Tibial nerve (tissue), 3 donors: ENCODE data around the gene PAK1.

Experiments used
- POLR2A ChIP-seq, 2 donors: fragments of 450-650 bp; IDR thresholded peaks; one replicate each; pipeline ENCODE4 v1.6.1; 2017; ENCODE audit warnings: antibody characterized with exemption in 2 of 2, mild to moderate bottlenecking in 2 of 2, moderate library complexity in 2 of 2
- TF ChIP-seq, protein P1 (sequence below), 5 experiments: fragments of 200-600 bp in 3 of 5; fragments of 450-650 bp in 2 of 5; sonication (generic) in 3 of 5; IDR thresholded peaks; one replicate each; pipeline ENCODE4 v1.5.1; 2016 to 2019; ENCODE audit warnings: antibody characterized with exemption in 5 of 5, mild to moderate bottlenecking in 3 of 5, moderate library complexity in 2 of 5

DNA sequence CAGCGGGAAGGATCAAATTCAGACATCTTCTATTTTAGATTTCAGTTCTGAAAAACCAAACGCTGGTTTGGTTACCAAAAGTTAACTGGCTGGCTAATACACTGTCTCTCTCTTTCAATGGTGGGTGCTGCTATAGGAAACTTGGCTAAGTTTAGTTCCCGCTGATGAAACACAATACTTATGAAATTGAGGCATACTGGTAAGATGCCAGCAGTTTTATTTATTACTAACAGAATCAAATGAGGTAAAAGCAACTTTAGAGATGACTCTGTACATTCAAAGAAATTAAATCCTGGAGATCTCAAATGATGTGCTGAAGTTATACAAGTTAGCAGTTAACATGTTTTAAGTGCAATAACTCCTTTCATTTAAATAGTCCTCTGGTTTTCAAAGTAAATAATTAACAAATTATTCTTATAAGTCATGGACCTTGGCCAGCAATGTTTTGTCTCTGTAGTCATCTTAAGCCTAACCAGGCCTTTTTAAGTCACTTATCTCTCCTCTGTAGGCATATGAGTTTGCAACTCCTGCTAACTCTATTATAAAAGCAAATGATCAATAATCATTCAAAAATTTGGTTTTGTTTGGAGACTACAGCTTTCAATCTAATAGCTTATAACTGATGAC lies 54.8 kb downstream of the PAK1 start:
- TF ChIP-seq, protein P1, sequence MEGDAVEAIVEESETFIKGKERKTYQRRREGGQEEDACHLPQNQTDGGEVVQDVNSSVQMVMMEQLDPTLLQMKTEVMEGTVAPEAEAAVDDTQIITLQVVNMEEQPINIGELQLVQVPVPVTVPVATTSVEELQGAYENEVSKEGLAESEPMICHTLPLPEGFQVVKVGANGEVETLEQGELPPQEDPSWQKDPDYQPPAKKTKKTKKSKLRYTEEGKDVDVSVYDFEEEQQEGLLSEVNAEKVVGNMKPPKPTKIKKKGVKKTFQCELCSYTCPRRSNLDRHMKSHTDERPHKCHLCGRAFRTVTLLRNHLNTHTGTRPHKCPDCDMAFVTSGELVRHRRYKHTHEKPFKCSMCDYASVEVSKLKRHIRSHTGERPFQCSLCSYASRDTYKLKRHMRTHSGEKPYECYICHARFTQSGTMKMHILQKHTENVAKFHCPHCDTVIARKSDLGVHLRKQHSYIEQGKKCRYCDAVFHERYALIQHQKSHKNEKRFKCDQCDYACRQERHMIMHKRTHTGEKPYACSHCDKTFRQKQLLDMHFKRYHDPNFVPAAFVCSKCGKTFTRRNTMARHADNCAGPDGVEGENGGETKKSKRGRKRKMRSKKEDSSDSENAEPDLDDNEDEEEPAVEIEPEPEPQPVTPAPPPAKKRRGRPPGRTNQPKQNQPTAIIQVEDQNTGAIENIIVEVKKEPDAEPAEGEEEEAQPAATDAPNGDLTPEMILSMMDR (IDR thresholded peaks at IDR 0.05), result no peak
- no peak for TF ChIP-seq POLR2A (IDR thresholded peaks at IDR 0.05)
